Activated CD8-positive, alpha-beta memory T cell treated with anti-CD3 and anti-CD28 coated beads for 1 hour (primary cell): ENCODE data around the gene NCKIPSD.

Source experiments
- DNase-seq, 2 donors: peaks; one replicate each; pipeline ENCODE4 v3.0.0-alpha.2; 2020; ENCODE audit warnings: low read depth in 1 of 2; ENCODE audit errors: extremely low read depth in 1 of 2

Gene NCKIPSD

GRCh38 chr3:48625600-48625999 lies 60.1 kb downstream of the NCKIPSD start:
- DNase-seq: no peak

GRCh38 chr3:48624767-48625166 lies 60.9 kb downstream of the NCKIPSD start:
- DNase-seq: no peak

DNA sequence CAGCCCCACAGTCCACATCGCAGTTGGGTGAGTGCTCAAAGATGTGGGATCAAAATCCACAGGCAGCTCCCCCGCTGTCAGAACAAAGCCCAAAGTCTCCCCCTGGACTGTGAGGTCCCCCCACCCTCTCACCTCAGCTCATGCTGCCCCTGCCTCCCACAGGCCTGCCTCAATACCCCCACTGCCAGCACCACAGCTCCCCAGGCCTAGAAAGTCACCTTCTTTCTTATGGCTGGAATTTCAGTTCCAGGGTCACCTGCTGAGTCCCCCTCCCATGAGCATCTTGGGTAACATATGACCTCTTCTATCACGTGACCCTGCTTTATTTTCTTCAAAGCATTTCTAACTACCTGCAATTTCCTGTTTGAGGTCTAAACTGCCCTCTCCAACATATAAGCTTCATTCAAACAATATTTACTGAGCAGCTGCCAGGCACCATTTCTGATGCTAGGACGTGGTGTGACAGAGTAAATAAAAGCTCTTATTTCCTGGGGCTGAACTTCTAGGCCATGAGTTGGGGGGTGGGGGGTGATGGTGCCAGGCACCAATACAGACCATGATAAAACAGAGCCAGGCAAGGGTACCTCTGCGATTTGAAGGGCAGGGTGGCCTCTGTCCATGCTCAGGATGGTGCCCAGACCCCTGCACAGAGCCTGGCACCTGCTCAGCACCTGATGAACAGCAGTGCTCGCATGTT lies 61.7 kb downstream of the NCKIPSD start:
- DNase-seq: no peak
